Osteoblast (primary cell): ENCODE data around the gene PDE1C. TPM values are rescaled to one million over a fixed set of nuclear protein-coding genes. Genes with fewer than 3 reads are reported as not detected.

Source experiments
- DNase-seq: peaks from one replicate; pipeline ENCODE4 v3.0.0; 2011; ENCODE audit warnings: low spot score, mixed read lengths; ENCODE audit not compliant: insufficient read length; ENCODE audit errors: missing footprints
- H2AFZ ChIP-seq: 2 replicates; pipeline ENCODE4 v1.6.0; 2011; ENCODE audit warnings: mild to moderate bottlenecking, low read length
- H3K27ac ChIP-seq: 2 replicates; pipeline ENCODE4 v1.5.1; 2011; ENCODE audit warnings: mild to moderate bottlenecking, low read depth, low read length, moderate library complexity
- H3K27me3 ChIP-seq: 2 replicates; pipeline ENCODE4 v1.6.0; 2012; ENCODE audit warnings: mild to moderate bottlenecking, control low read depth, inconsistent platforms, low read length, moderate library complexity; ENCODE audit not compliant: insufficient read depth
- H3K36me3 ChIP-seq: 2 replicates; pipeline ENCODE4 v1.5.1; 2011; ENCODE audit warnings: mild to moderate bottlenecking, low read length, control low read depth, moderate library complexity; ENCODE audit not compliant: insufficient read depth
- H3K4me1 ChIP-seq: 2 replicates; pipeline ENCODE4 v1.5.1; 2011; ENCODE audit warnings: mild to moderate bottlenecking, low read length, control low read depth, moderate library complexity; ENCODE audit not compliant: insufficient read depth
- H3K4me2 ChIP-seq: 2 replicates; pipeline ENCODE4 v1.6.0; 2011; ENCODE audit warnings: mild to moderate bottlenecking, low read length; ENCODE audit not compliant: insufficient read depth
- H3K4me3 ChIP-seq: fragments of 200-600 bp; sonication (generic); 3 replicates; pipeline ENCODE4 v1.5.1; 2012; ENCODE audit warnings: mild to moderate bottlenecking, low read length, inconsistent platforms; ENCODE audit not compliant: insufficient read depth
- H3K79me2 ChIP-seq: 2 replicates; pipeline ENCODE4 v1.6.0; 2012; ENCODE audit warnings: mild to moderate bottlenecking, low read length, control low read depth, inconsistent platforms; ENCODE audit not compliant: insufficient read depth
- H3K9me3 ChIP-seq: 2 replicates; pipeline ENCODE4 v1.5.1; 2011; ENCODE audit warnings: low read depth, low read length, control low read depth
- H4K20me1 ChIP-seq: 2 replicates; pipeline ENCODE4 v1.6.0; 2012; ENCODE audit warnings: mild to moderate bottlenecking, low read length, control low read depth; ENCODE audit not compliant: insufficient read depth
- CTCF ChIP-seq: IDR thresholded peaks from 2 replicates; pipeline ENCODE4 v1.5.1; 2011; ENCODE audit warnings: mild to moderate bottlenecking, low read depth, low read length, moderate library complexity; ENCODE audit errors: extremely low read depth
- total RNA-seq: library from RNA; depleted of rRNA; stranded (reverse); fragments of >200 nt; gene quantifications from 2 replicates; pipeline ENCODE4 v1.2.3, GENCODE V29; 2012

PDE1C gene
- total RNA-seq, 1 donor, result 149 TPM

- no peaks in the 10 kb centered on the region for H3K9me3 ChIP-seq
- no peaks in the 10 kb centered on the region for H3K27me3 ChIP-seq
- no peak overlapping the region for H3K4me2 ChIP-seq
- no peaks in the 10 kb centered on the region for H4K20me1 ChIP-seq
- H3K79me2 ChIP-seq, result no peaks in the 10 kb centered on the region
- H2AFZ ChIP-seq, result no peak overlapping the region
- H3K27ac ChIP-seq, result peak overlapping the region; percentile 77
- peaks cover 5% of the 10 kb centered on the region for H3K36me3 ChIP-seq
- peaks cover 41% of the 10 kb centered on the region for H3K4me1 ChIP-seq
- TF ChIP-seq CTCF, result no peak
- no peak for DNase-seq
- no peak overlapping the region for H3K4me3 ChIP-seq
Observed at GRCh38 chr7:31788883-31789680, 281.1 kb downstream of the PDE1C start.

- Histone ChIP-seq H3K9me3 (no peaks in the 10 kb centered on the region), H3K4me1 (peaks cover 41% of the 10 kb centered on the region), H4K20me1 (no peaks in the 10 kb centered on the region), H3K4me2 (no peak overlapping the region), H3K36me3 (peaks cover 5% of the 10 kb centered on the region), H3K27ac (peak overlapping the region; percentile 77), H2AFZ (no peak overlapping the region), H3K4me3 (no peak overlapping the region), H3K27me3 (no peaks in the 10 kb centered on the region), H3K79me2 (no peaks in the 10 kb centered on the region)
- DNase-seq, result no peak
- no peak for TF ChIP-seq CTCF
Observed at GRCh38 chr7:31788445-31788844, 281.8 kb downstream of the PDE1C start.

- Histone ChIP-seq H3K4me3 (no peak overlapping the region), H2AFZ (no peak overlapping the region), H3K36me3 (peaks cover 5% of the 10 kb centered on the region), H4K20me1 (no peaks in the 10 kb centered on the region), H3K27me3 (no peaks in the 10 kb centered on the region), H3K4me1 (peaks cover 39% of the 10 kb centered on the region), H3K9me3 (no peaks in the 10 kb centered on the region), H3K79me2 (no peaks in the 10 kb centered on the region), H3K4me2 (no peak overlapping the region), H3K27ac (peak overlapping the region; percentile 66)
- no peak for DNase-seq
- TF ChIP-seq CTCF, result no peak
Observed at GRCh38 chr7:31786326-31786725, 283.9 kb downstream of the PDE1C start.

GRCh38 chr7:31785101-31785500 lies 285.1 kb downstream of the PDE1C start:
- H3K27me3 ChIP-seq, result no peaks in the 10 kb centered on the region
- DNase-seq, result peak; percentile 70
- peak overlapping the region; percentile 66 for H3K27ac ChIP-seq
- H3K9me3 ChIP-seq, result no peaks in the 10 kb centered on the region
- peak overlapping the region; percentile 29 for H3K4me2 ChIP-seq
- no peak for TF ChIP-seq CTCF
- H3K4me1 ChIP-seq, result peaks cover 39% of the 10 kb centered on the region
- H3K79me2 ChIP-seq, result no peaks in the 10 kb centered on the region
- H4K20me1 ChIP-seq, result no peaks in the 10 kb centered on the region
- H2AFZ ChIP-seq, result no peak overlapping the region
- H3K4me3 ChIP-seq, result no peak overlapping the region
- peaks cover 5% of the 10 kb centered on the region for H3K36me3 ChIP-seq
